Activated CD8-positive, alpha-beta memory T cell treated with anti-CD3 and anti-CD28 coated beads, Interleukin-2, amount 50 U/mL, for 24 hours (primary cell): ENCODE results near the gene PLXNA2.

Source experiments
- DNase-seq: peaks from one replicate; pipeline ENCODE4 v3.0.0-alpha.2; 2020; ENCODE audit errors: extremely low read depth

Gene PLXNA2

GRCh38 chr1:208240662-208241355 is 3.4 kb downstream of the PLXNA2 start:
- no peak for DNase-seq

GRCh38 chr1:208239473-208240381 is 4.5 kb downstream of the PLXNA2 start:
- no peak for DNase-seq

- DNase-seq, result no peak
These were observed 5.3 kb downstream of the PLXNA2 start for GRCh38 chr1:208238710-208239472.

- DNase-seq, result no peak
These were observed 6.9 kb downstream of the PLXNA2 start for GRCh38 chr1:208237241-208237640.

GRCh38 chr1:208235982-208236761 is 8.0 kb downstream of the PLXNA2 start:
- DNase-seq, result no peak

- DNase-seq, result no peak
These were observed 8.7 kb downstream of the PLXNA2 start for GRCh38 chr1:208235356-208235981.

GRCh38 chr1:208234721-208235120 is 9.5 kb downstream of the PLXNA2 start:
- no peak for DNase-seq

GRCh38 chr1:208233978-208234377 is 10.2 kb downstream of the PLXNA2 start:
- no peak for DNase-seq

- no peak for DNase-seq
These were observed 10.6 kb downstream of the PLXNA2 start for GRCh38 chr1:208233546-208233945.

GRCh38 chr1:208232662-208233038 is 11.5 kb downstream of the PLXNA2 start:
- DNase-seq, result no peak

- no peak for DNase-seq
These were observed 12.1 kb downstream of the PLXNA2 start for GRCh38 chr1:208231881-208232661.

GRCh38 chr1:208230668-208231529 is 13.3 kb downstream of the PLXNA2 start:
- DNase-seq, result no peak

GRCh38 chr1:208228550-208228949 is 15.6 kb downstream of the PLXNA2 start:
- DNase-seq, result no peak

- no peak for DNase-seq
These were observed 16.2 kb downstream of the PLXNA2 start for GRCh38 chr1:208228026-208228425.

- no peak for DNase-seq
These were observed 16.8 kb downstream of the PLXNA2 start for GRCh38 chr1:208227366-208227765.

- DNase-seq, result no peak
These were observed 17.9 kb downstream of the PLXNA2 start for GRCh38 chr1:208225954-208226937.

GRCh38 chr1:208224192-208224713 is 19.9 kb downstream of the PLXNA2 start:
- DNase-seq, result no peak

- no peak for DNase-seq
These were observed 21.0 kb downstream of the PLXNA2 start for GRCh38 chr1:208223136-208223535.
